ENCODE measurements around the gene UACA.
A peak's percentile ranks its signal among the peaks of the same experiment; 100 is the strongest.

- TF ChIP-seq POLR2AphosphoS5 (IDR thresholded peaks at IDR 0.05): peak; percentile 41
- no peak for TF ChIP-seq CTCF (IDR thresholded peaks at IDR 0.05)
- no peak for TF ChIP-seq POLR2A (IDR thresholded peaks at IDR 0.05)
Observed at GRCh38 chr15:70720228-70721016, 42.9 kb downstream of the UACA start.
